K562 (cell line): ENCODE measurements around the gene HACD1. TPM values are rescaled to one million over a fixed set of nuclear protein-coding genes. Genes with fewer than 3 reads are reported as not detected.

Experiments used
- ARID1B ChIP-seq: fragments of 450-650 bp; IDR thresholded peaks from 2 replicates; pipeline ENCODE4 v1.6.1; 2016; ENCODE audit warnings: antibody characterized with exemption, mild to moderate bottlenecking, inconsistent platforms
- ETS2 ChIP-seq: IDR thresholded peaks from 2 replicates; pipeline ENCODE4 v1.6.1; 2016; ENCODE audit warnings: borderline replicate concordance, missing genetic modification characterization, mild to moderate bottlenecking, moderate library complexity, missing compliant biosample characterization; ENCODE audit not compliant: poor library complexity, severe bottlenecking
- HNRNPLL ChIP-seq: fragments of 200-400 bp; formaldehyde crosslinking; IDR thresholded peaks from 2 replicates; pipeline ENCODE4 v1.6.1; 2017; ENCODE audit warnings: low read length, low read depth, mild to moderate bottlenecking; ENCODE audit not compliant: poor library complexity, severe bottlenecking
- MED1 ChIP-seq: sonication (generic); formaldehyde crosslinking; IDR thresholded peaks from 2 replicates; pipeline ENCODE4 v1.8.1; 2023; ENCODE audit warnings: missing genetic modification reagents, borderline replicate concordance
- MEF2D ChIP-seq: conservative IDR thresholded peaks from 2 replicates; pipeline ENCODE4 v1.6.1; 2016; ENCODE audit warnings: low read depth, missing genetic modification characterization, missing compliant biosample characterization
- MXI1 ChIP-seq: IDR thresholded peaks from 2 replicates; pipeline ENCODE4 v1.6.1; 2011; ENCODE audit warnings: low read depth, mild to moderate bottlenecking, improper control_type of control experiment, low read length
- NR2C1 ChIP-seq, 2 experiments: fragments of 450-650 bp; IDR thresholded peaks; 2 replicates each; pipeline ENCODE4 v1.6.1; 2017; ENCODE audit warnings: mild to moderate bottlenecking in 2 of 2, antibody characterized with exemption in 1 of 2, inconsistent platforms in 1 of 2, missing compliant biosample characterization in 1 of 2, missing genetic modification characterization in 1 of 2
- NR3C1 ChIP-seq: sonication (generic); formaldehyde crosslinking; IDR thresholded peaks from 2 replicates; pipeline ENCODE4 v1.8.1; 2022; ENCODE audit warnings: missing genetic modification reagents
- RAD51 ChIP-seq: fragments of 450-650 bp; IDR thresholded peaks from 2 replicates; pipeline ENCODE4 v1.7.1; 2016; ENCODE audit warnings: low read depth, mild to moderate bottlenecking, borderline replicate concordance
- RFX1 ChIP-seq: fragments of 450-650 bp; IDR thresholded peaks from 2 replicates; pipeline ENCODE4 v1.6.1; 2016; ENCODE audit warnings: mild to moderate bottlenecking, moderate library complexity
- SMARCA4 ChIP-seq: fragments of 450-650 bp; IDR thresholded peaks from 2 replicates; pipeline ENCODE4 v1.6.1; 2016
- TARDBP ChIP-seq: fragments of 450-650 bp; IDR thresholded peaks from 2 replicates; pipeline ENCODE4 v1.6.1; 2016
- ZBED1 ChIP-seq: IDR thresholded peaks from 2 replicates; pipeline ENCODE4 v1.6.1; 2014
- ZNF133 ChIP-seq: fragments of 250-450 bp; sonication (Bioruptor Pico); IDR thresholded peaks from 2 replicates; pipeline ENCODE4 v1.4.0; 2020; ENCODE audit warnings: mild to moderate bottlenecking
- ZNF146 ChIP-seq: IDR thresholded peaks from one replicate; pipeline ENCODE4 v1.6.1; 2018; ENCODE audit warnings: missing compliant biosample characterization; ENCODE audit not compliant: unreplicated experiment
- ZNF354B ChIP-seq: fragments of 250-450 bp; sonication (Bioruptor Pico); IDR thresholded peaks from 2 replicates; pipeline ENCODE4 v1.4.0; 2020
- ZNF696 ChIP-seq: fragments of 250-450 bp; sonication (Bioruptor Pico); conservative IDR thresholded peaks from 2 replicates; pipeline ENCODE4 v1.4.0; 2020; ENCODE audit warnings: mild to moderate bottlenecking, moderate library complexity
- ZNF77 ChIP-seq: fragments of 250-450 bp; sonication (Bioruptor Pico); IDR thresholded peaks from 2 replicates; pipeline ENCODE4 v1.5.0; 2020
- polyA plus RNA-seq, 8 experiments: library from polyadenylated mRNA; depleted of rRNA in 4 of 8; stranded (reverse) in 5 of 8; unstranded in 3 of 8; fragments of >200 nt; fragmentation: Nextera tagmentation in 2 of 8; fragmentation: Illumina TruSeq in 1 of 8; extraction: Ambion mirVana in 2 of 8; extraction: Trizol in 1 of 8; gene quantifications; 2 replicates each; pipeline versions ENCODE4 v1.2.1 to v1.2.3, GENCODE V29; 2011 to 2014; ENCODE audit warnings: inconsistent platforms in 1 of 8, missing spikeins in 1 of 8
- total RNA-seq, 7 experiments: library from RNA; depleted of rRNA in 6 of 7; stranded (reverse); fragments of >200 nt in 6 of 7; fragmentation: Illumina TruSeq in 2 of 7; extraction: Trizol in 2 of 7; gene quantifications; 2 replicates each; pipeline versions ENCODE4 v1.2.1 to v1.2.3, GENCODE V29; 2011 to 2021; ENCODE audit warnings: low replicate concordance in 1 of 7
- TF ChIP-seq, protein P1 (sequence below): fragments of 250-450 bp; sonication (Bioruptor Pico); IDR thresholded peaks from 2 replicates; pipeline ENCODE4 v1.4.0; 2020; ENCODE audit warnings: mild to moderate bottlenecking
- TF ChIP-seq, protein P2 (sequence below): fragments of 450-650 bp; formaldehyde crosslinking; IDR thresholded peaks from 2 replicates; pipeline ENCODE4 v1.4.0; 2020; ENCODE audit warnings: mild to moderate bottlenecking, moderate library complexity
- TF ChIP-seq, protein P3 (sequence below): fragments of 450-650 bp; IDR thresholded peaks from 2 replicates; pipeline ENCODE4 v1.6.1; 2016; ENCODE audit warnings: mild to moderate bottlenecking
- TF ChIP-seq, protein P4 (sequence below), 2 experiments: IDR thresholded peaks; 2 replicates each; pipeline ENCODE4 v1.6.1; 2012; ENCODE audit warnings: improper control_type of control experiment in 2 of 2, low read depth in 2 of 2, low read length in 2 of 2, borderline replicate concordance in 1 of 2

Gene HACD1
- total and polyA plus RNA-seq, 9 of the 15 experiments (the other 6 are each of a cell fraction or from before 2014, with no cell fraction given): 0.99 to 4.5 (median 2.4) TPM

DNA sequence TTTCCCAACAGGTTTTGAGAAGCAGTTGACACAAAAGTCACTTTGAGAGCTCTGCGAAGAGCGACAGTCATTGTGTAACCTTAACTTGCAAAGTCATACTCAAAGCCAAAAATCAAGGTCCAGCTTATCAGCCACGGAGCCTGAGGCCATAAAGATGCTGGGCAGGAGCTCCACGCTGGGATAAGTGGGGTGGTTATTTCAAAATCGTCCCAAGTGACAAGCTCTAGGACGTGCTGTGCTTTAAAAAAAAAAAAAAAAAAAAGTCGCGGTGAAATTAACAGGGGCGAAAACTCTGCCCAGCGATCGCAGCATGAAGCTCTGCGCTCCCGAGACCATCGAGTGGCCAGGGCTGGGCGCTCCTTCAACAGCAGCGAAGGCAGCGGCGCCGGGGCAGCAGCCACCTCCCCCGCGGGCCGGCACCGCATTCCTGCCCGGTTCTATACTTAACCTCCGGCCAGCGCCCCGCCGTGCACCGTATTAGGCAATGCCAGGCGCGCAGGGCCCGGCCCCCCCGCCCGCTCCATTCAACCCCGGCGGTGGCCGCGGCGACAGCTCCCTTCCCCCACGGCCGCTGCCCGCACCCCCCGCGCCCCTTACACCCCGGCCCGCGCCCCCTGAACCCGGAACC, 657 bp downstream of the HACD1 start (continued):
- TF ChIP-seq, protein P1, sequence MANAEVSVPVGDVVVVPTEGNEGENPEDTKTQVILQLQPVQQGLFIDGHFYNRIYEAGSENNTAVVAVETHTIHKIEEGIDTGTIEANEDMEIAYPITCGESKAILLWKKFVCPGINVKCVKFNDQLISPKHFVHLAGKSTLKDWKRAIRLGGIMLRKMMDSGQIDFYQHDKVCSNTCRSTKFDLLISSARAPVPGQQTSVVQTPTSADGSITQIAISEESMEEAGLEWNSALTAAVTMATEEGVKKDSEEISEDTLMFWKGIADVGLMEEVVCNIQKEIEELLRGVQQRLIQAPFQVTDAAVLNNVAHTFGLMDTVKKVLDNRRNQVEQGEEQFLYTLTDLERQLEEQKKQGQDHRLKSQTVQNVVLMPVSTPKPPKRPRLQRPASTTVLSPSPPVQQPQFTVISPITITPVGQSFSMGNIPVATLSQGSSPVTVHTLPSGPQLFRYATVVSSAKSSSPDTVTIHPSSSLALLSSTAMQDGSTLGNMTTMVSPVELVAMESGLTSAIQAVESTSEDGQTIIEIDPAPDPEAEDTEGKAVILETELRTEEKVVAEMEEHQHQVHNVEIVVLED: no peak
- TF ChIP-seq NR3C1 (CRISPR knock-in tag) (no peak), SMARCA4 (peak; percentile 70), MED1 (CRISPR knock-in tag) (no peak), ARID1B (peak; percentile 70), ZNF146 (CRISPR knock-in tag) (no peak), ZBED1 (no peak), RFX1 (no peak), ZNF77 (CRISPR knock-in tag) (no peak), NR2C1 (IDR thresholded peaks at IDR 0.05) (no peak), NR2C1 (tag; IDR thresholded peaks at IDR 0.05) (no peak), TARDBP (no peak), ZNF354B (CRISPR knock-in tag) (no peak), HNRNPLL (no peak), RAD51 (no peak), MEF2D (tag) (no peak), ZNF133 (CRISPR knock-in tag) (no peak), MXI1 (no peak), ETS2 (no peak), ZNF696 (no peak)
- TF ChIP-seq, protein P2, sequence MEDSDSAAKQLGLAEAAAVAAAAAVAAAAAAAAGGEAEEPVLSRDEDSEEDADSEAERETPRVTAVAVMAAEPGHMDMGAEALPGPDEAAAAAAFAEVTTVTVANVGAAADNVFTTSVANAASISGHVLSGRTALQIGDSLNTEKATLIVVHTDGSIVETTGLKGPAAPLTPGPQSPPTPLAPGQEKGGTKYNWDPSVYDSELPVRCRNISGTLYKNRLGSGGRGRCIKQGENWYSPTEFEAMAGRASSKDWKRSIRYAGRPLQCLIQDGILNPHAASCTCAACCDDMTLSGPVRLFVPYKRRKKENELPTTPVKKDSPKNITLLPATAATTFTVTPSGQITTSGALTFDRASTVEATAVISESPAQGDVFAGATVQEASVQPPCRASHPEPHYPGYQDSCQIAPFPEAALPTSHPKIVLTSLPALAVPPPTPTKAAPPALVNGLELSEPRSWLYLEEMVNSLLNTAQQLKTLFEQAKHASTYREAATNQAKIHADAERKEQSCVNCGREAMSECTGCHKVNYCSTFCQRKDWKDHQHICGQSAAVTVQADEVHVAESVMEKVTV (CRISPR knock-in tag): no peak
- TF ChIP-seq, protein P3, sequence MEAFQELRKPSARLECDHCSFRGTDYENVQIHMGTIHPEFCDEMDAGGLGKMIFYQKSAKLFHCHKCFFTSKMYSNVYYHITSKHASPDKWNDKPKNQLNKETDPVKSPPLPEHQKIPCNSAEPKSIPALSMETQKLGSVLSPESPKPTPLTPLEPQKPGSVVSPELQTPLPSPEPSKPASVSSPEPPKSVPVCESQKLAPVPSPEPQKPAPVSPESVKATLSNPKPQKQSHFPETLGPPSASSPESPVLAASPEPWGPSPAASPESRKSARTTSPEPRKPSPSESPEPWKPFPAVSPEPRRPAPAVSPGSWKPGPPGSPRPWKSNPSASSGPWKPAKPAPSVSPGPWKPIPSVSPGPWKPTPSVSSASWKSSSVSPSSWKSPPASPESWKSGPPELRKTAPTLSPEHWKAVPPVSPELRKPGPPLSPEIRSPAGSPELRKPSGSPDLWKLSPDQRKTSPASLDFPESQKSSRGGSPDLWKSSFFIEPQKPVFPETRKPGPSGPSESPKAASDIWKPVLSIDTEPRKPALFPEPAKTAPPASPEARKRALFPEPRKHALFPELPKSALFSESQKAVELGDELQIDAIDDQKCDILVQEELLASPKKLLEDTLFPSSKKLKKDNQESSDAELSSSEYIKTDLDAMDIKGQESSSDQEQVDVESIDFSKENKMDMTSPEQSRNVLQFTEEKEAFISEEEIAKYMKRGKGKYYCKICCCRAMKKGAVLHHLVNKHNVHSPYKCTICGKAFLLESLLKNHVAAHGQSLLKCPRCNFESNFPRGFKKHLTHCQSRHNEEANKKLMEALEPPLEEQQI: 0 out of 2 replicates have a peak, but pooled peaks have one; percentile 24
- TF ChIP-seq, protein P4, sequence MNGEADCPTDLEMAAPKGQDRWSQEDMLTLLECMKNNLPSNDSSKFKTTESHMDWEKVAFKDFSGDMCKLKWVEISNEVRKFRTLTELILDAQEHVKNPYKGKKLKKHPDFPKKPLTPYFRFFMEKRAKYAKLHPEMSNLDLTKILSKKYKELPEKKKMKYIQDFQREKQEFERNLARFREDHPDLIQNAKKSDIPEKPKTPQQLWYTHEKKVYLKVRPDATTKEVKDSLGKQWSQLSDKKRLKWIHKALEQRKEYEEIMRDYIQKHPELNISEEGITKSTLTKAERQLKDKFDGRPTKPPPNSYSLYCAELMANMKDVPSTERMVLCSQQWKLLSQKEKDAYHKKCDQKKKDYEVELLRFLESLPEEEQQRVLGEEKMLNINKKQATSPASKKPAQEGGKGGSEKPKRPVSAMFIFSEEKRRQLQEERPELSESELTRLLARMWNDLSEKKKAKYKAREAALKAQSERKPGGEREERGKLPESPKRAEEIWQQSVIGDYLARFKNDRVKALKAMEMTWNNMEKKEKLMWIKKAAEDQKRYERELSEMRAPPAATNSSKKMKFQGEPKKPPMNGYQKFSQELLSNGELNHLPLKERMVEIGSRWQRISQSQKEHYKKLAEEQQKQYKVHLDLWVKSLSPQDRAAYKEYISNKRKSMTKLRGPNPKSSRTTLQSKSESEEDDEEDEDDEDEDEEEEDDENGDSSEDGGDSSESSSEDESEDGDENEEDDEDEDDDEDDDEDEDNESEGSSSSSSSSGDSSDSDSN (IDR thresholded peaks at IDR 0.05; ENCODE audit: borderline replicate concordance in 1 of 2, low read depth in 2 of 2, low read length in 2 of 2): no peak
